ENCODE results near the gene STXBP5L.
"Not testable (repeated sequence)": the region's sequence is repeated elsewhere in the genome, so short reads cannot be mapped to it uniquely, and the experiment has no call there.

STXBP5L gene

GRCh38 chr3:121295452-121295851 is 387.4 kb downstream of the STXBP5L start:
- H3K9me3 ChIP-seq (ENCODE audit: control insufficient read depth, low read length), result peaks cover 2% of the 10 kb centered on the region
- no peak overlapping the region for H3K4me3 ChIP-seq (ENCODE audit: low read depth, low read length)
- no peaks in the 10 kb centered on the region for H3K27me3 ChIP-seq (ENCODE audit: control insufficient read depth, insufficient read depth, low read length)
- no peaks in the 10 kb centered on the region for H3K79me2 ChIP-seq
- no peak overlapping the region for H3K4me2 ChIP-seq (ENCODE audit: low read length)
- no peak overlapping the region for H3K27ac ChIP-seq
- H3K9ac ChIP-seq, result no peak overlapping the region
- no peak for TF ChIP-seq CTCF (IDR thresholded peaks at IDR 0.05)
- no peak overlapping the region for H2AFZ ChIP-seq
- H3K4me1 ChIP-seq, result no peaks in the 10 kb centered on the region
- no peaks in the 10 kb centered on the region for H3K36me3 ChIP-seq (ENCODE audit: control insufficient read depth, insufficient read depth, low read length)

GRCh38 chr3:121295979-121296378 is 388.0 kb downstream of the STXBP5L start:
- Histone ChIP-seq H3K27me3 (ENCODE audit: control insufficient read depth, insufficient read depth, low read length) (no peaks in the 10 kb centered on the region), H3K9me3 (ENCODE audit: control insufficient read depth, low read length) (peaks cover 2% of the 10 kb centered on the region), H3K27ac (no peak overlapping the region), H3K36me3 (ENCODE audit: control insufficient read depth, insufficient read depth, low read length) (no peaks in the 10 kb centered on the region), H2AFZ (no peak overlapping the region), H3K4me3 (ENCODE audit: low read depth, low read length) (no peak overlapping the region), H3K9ac (no peak overlapping the region), H3K79me2 (no peaks in the 10 kb centered on the region), H3K4me1 (no peaks in the 10 kb centered on the region), H3K4me2 (ENCODE audit: low read length) (no peak overlapping the region)
- TF ChIP-seq CTCF (IDR thresholded peaks at IDR 0.05), result no peak

- no peaks in the 10 kb centered on the region for H3K9me3 ChIP-seq (ENCODE audit: control insufficient read depth, low read length)
- no peak overlapping the region for H2AFZ ChIP-seq
- H3K27ac ChIP-seq, result no peak overlapping the region
- H3K4me2 ChIP-seq (ENCODE audit: low read length), result no peak overlapping the region
- TF ChIP-seq CTCF (IDR thresholded peaks at IDR 0.05), result no peak
- H3K4me3 ChIP-seq (ENCODE audit: low read depth, low read length), result no peak overlapping the region
- no peaks in the 10 kb centered on the region for H3K4me1 ChIP-seq
- H3K79me2 ChIP-seq, result no peaks in the 10 kb centered on the region
- H3K9ac ChIP-seq, result no peak overlapping the region
- H3K27me3 ChIP-seq (ENCODE audit: control insufficient read depth, insufficient read depth, low read length), result no peaks in the 10 kb centered on the region
- no peaks in the 10 kb centered on the region for H3K36me3 ChIP-seq (ENCODE audit: control insufficient read depth, insufficient read depth, low read length)
These were observed 416.3 kb downstream of the STXBP5L start for GRCh38 chr3:121324320-121324719.

GRCh38 chr3:121330118-121330517 is 422.1 kb downstream of the STXBP5L start:
- Histone ChIP-seq H3K9ac (no peak overlapping the region), H3K4me3 (ENCODE audit: low read depth, low read length) (no peak overlapping the region), H3K4me1 (no peaks in the 10 kb centered on the region), H3K36me3 (ENCODE audit: control insufficient read depth, insufficient read depth, low read length) (no peaks in the 10 kb centered on the region), H3K27ac (no peak overlapping the region), H2AFZ (no peak overlapping the region), H3K4me2 (ENCODE audit: low read length) (no peak overlapping the region), H3K79me2 (no peaks in the 10 kb centered on the region), H3K27me3 (ENCODE audit: control insufficient read depth, insufficient read depth, low read length) (no peaks in the 10 kb centered on the region), H3K9me3 (ENCODE audit: control insufficient read depth, low read length) (no peaks in the 10 kb centered on the region)
- TF ChIP-seq CTCF (IDR thresholded peaks at IDR 0.05), result no peak

GRCh38 chr3:121330634-121331033 is 422.6 kb downstream of the STXBP5L start:
- H3K4me1 ChIP-seq, result no peaks in the 10 kb centered on the region
- no peak overlapping the region for H2AFZ ChIP-seq
- no peaks in the 10 kb centered on the region for H3K36me3 ChIP-seq (ENCODE audit: control insufficient read depth, insufficient read depth, low read length)
- no peak overlapping the region for H3K9ac ChIP-seq
- no peak overlapping the region for H3K4me3 ChIP-seq (ENCODE audit: low read depth, low read length)
- no peaks in the 10 kb centered on the region for H3K79me2 ChIP-seq
- H3K27me3 ChIP-seq (ENCODE audit: control insufficient read depth, insufficient read depth, low read length), result no peaks in the 10 kb centered on the region
- H3K9me3 ChIP-seq (ENCODE audit: control insufficient read depth, low read length), result no peaks in the 10 kb centered on the region
- no peak for TF ChIP-seq CTCF (IDR thresholded peaks at IDR 0.05)
- H3K4me2 ChIP-seq (ENCODE audit: low read length), result no peak overlapping the region
- H3K27ac ChIP-seq, result no peak overlapping the region

- not testable (repeated sequence) for H3K9ac ChIP-seq; H3K9me3 ChIP-seq (ENCODE audit: control insufficient read depth, low read length); H3K4me1 ChIP-seq; H2AFZ ChIP-seq; H3K4me2 ChIP-seq (ENCODE audit: low read length); H3K4me3 ChIP-seq (ENCODE audit: low read depth, low read length); H3K27me3 ChIP-seq (ENCODE audit: control insufficient read depth, insufficient read depth, low read length); H3K79me2 ChIP-seq; H3K36me3 ChIP-seq (ENCODE audit: control insufficient read depth, insufficient read depth, low read length); H3K27ac ChIP-seq
These were observed 448.0 kb downstream of the STXBP5L start for GRCh38 chr3:121355960-121356359.

Measured in parathyroid adenoma (tissue), 2 donors.